IPS DF 6.9 (cell line): ENCODE measurements around the gene NBPF19.
"Not testable (repeated sequence)": the region's sequence is repeated elsewhere in the genome, so short reads cannot be mapped to it uniquely, and the experiment has no call there.

Experiments
- DNase-seq: peaks from one replicate; pipeline ENCODE4 v3.0.0-alpha.2; 2013; ENCODE audit warnings: low read depth, low spot score
- H3K27ac ChIP-seq: one replicate; pipeline ENCODE4 v1.5.1; 2013; ENCODE audit warnings: low read length, control low read depth
- H3K27me3 ChIP-seq: 2 replicates; pipeline ENCODE4 v1.6.1; 2013; ENCODE audit warnings: mild to moderate bottlenecking, low read length; ENCODE audit not compliant: control insufficient read depth, insufficient read depth
- H3K36me3 ChIP-seq: 2 replicates; pipeline ENCODE4 v1.6.1; 2013; ENCODE audit warnings: low read length; ENCODE audit not compliant: control insufficient read depth, insufficient read depth
- H3K4me1 ChIP-seq: 2 replicates; pipeline ENCODE4 v1.6.1; 2013; ENCODE audit warnings: low read length; ENCODE audit not compliant: control insufficient read depth, insufficient read depth
- H3K4me3 ChIP-seq: 2 replicates; pipeline ENCODE4 v1.5.1; 2013; ENCODE audit warnings: mild to moderate bottlenecking, low read length
- H3K9me3 ChIP-seq: 2 replicates; pipeline ENCODE4 v1.6.1; 2013; ENCODE audit warnings: low read length, inconsistent platforms; ENCODE audit not compliant: control insufficient read depth, insufficient read depth
- WGBS: extraction: QIAGEN DNeasy Blood & Tissue Kit; methylation state at CpG from one replicate; pipeline ENCODE4 v1.1.7; 2013; ENCODE audit warnings: mixed read lengths, missing lambda C conversion rate; ENCODE audit not compliant: insufficient read length, insufficient coverage; 5-methylcytosine and 5-hydroxymethylcytosine counted together

The NBPF19 gene

DNA sequence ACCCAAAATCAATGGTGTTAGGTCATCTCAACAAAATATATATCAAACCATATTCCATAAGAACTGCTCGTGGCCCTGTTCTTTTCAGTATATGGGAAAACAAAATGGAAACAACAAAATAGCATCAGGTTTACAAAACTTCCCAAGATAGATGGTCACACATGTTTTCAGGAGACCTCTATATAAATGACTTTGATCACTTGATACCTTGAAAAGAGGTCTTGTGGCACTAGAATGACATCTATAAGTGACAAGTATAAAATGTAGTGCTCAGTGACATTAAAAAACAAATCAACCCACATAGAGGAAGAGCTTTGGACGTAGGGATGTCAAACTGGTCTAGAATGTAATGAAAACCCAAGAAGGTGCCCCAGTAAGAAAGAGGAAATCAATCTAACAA lies at the start of gene NBPF19:
Gene NBPF19, plus strand, starts transcription at position 301 of the 400 bp plus-strand sequence. CDS start 888 bp downstream, outside the sequence.
- H3K27me3 ChIP-seq = not testable (repeated sequence)
- WGBS = no CpG with 5 or more reads among the region's 2 CpGs

DNA sequence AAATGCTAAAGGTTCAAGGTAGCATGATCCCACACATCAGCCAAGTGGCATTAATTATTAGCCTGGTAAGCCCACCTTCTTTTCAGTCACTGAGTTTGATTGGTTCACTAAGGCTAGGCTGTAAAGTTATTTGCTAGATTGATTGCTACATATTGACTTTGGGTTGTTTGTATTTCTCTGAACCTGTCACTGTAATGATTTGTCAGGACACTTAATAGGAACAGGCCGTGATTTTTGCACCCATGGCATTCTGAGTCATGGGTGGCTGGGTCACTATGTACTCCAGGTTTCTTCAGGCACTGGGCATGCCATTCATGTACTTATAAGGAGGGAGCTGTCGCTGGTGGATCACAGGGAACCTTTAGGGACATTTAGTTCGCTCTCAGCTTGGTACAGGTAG lies 46.5 kb upstream of the NBPF19 start:
- not testable (repeated sequence) for H3K27ac ChIP-seq, H3K36me3 ChIP-seq, DNase-seq, H3K4me3 ChIP-seq, H3K9me3 ChIP-seq, H3K27me3 ChIP-seq, H3K4me1 ChIP-seq
- WGBS = no CpG with 5 or more reads among the region's 3 CpGs

More for the DNA sequence above, at the start of gene NBPF19:
- not testable (repeated sequence) for H3K9me3 ChIP-seq, H3K4me1 ChIP-seq, H3K4me3 ChIP-seq, DNase-seq, H3K27ac ChIP-seq, H3K36me3 ChIP-seq

DNA sequence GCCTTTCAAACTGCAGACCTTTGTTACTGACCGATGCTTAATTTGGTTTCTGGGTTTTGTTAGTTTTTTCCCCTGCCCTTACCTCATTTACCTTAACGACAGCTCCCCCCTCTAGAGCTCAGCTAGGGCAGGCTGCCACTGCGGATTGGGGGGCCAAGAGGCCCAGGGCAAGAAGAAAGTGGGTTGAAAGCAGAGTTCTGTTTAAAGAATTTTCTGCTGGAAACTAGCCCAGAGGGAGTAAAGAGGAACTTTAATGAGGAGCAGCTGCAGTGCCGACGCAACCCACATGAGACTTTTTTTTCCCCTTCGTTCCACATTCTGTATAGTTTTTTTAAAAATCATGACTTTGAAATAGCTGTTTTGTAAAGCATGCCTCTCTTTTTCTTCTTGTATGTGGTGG lies 29.4 kb upstream of the NBPF19 start:
- not testable (repeated sequence) for H3K27ac ChIP-seq, H3K4me3 ChIP-seq, H3K9me3 ChIP-seq, H3K27me3 ChIP-seq, DNase-seq, H3K4me1 ChIP-seq, H3K36me3 ChIP-seq
- no CpG with 5 or more reads among the region's 6 CpGs for WGBS

GRCh38 chr1:149452196-149452595 lies 22.6 kb upstream of the NBPF19 start:
- not testable (repeated sequence) for H3K27me3 ChIP-seq, H3K36me3 ChIP-seq, H3K4me1 ChIP-seq, DNase-seq, H3K9me3 ChIP-seq, H3K27ac ChIP-seq, H3K4me3 ChIP-seq
- WGBS = no CpG with 5 or more reads among the region's 2 CpGs

DNA sequence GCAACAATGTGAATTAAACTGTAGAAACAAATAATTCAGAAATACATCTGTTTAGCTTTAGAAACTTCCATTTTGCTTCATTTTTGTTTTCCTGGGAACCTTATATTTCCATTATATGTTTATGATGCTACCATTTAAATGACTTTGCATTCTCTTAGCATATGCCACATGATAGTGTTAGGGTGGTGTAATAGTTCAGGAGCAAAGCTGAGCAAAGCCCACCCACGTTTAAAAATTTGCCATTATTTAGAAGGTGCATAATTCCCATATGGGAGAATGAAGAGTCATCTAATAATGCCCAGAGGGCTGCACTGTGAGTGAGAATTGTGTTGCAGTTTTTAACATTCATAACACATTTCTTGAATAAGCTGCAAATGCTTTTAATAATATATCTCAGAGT lies 22.2 kb upstream of the NBPF19 start:
- WGBS = no CpG with 5 or more reads among the region's 1 CpG
- not testable (repeated sequence) for H3K4me1 ChIP-seq, DNase-seq, H3K36me3 ChIP-seq, H3K27me3 ChIP-seq, H3K9me3 ChIP-seq, H3K4me3 ChIP-seq, H3K27ac ChIP-seq

GRCh38 chr1:149558350-149558825 lies 83.5 kb downstream of the NBPF19 start:
- H3K36me3 ChIP-seq, DNase-seq, H3K4me1 ChIP-seq, H3K27ac ChIP-seq, H3K27me3 ChIP-seq, H3K4me3 ChIP-seq, H3K9me3 ChIP-seq: not testable (repeated sequence)
- WGBS = no CpG with 5 or more reads among the region's 36 CpGs

GRCh38 chr1:149561806-149562205 lies 87.0 kb downstream of the NBPF19 start:
- not testable (repeated sequence) for H3K27me3 ChIP-seq, DNase-seq, H3K4me3 ChIP-seq, H3K9me3 ChIP-seq, H3K36me3 ChIP-seq, H3K4me1 ChIP-seq, H3K27ac ChIP-seq
- WGBS = no CpG with 5 or more reads among the region's 23 CpGs

DNA sequence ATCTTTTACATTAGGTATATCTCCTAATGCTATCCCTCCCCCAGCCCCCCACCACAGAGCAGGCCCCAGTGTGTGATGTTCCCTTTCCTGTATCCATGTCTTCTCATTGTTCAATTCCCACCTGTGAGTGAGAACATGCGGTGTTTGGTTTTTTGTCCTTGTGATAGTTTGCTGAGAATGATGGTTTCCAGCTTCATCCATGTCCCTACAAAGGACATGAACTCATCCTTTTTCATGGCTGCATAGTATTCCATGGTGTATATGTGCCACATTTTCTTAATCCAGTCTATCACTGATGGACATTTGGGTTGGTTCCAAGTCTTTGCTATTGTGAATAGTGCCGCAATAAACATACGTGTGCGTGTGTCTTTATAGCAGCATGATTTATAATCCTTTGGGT lies 90.6 kb downstream of the NBPF19 start:
- not testable (repeated sequence) for H3K9me3 ChIP-seq, H3K4me3 ChIP-seq, DNase-seq, H3K36me3 ChIP-seq, H3K27me3 ChIP-seq, H3K27ac ChIP-seq, H3K4me1 ChIP-seq
- WGBS = no CpG with 5 or more reads among the region's 4 CpGs

DNA sequence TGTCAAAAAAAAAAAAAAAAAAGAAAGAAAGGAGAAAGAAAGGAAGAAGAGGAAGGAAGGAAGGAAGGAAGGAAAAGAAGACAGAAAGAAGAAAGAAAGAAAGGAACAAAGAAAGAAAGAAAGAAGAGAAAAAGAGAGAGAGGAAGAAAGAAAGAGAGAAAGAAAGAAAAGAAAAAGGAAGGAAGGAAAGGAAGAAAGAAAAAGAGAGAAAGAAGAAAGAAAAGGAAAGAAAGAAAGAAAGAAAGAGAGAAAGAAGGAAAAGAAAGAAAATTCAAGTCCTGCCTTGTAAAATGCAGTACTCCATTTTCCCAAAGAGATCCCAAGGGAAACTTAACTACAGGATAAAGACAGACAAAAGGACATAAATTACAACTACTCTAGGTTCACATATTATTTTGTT lies 97.9 kb downstream of the NBPF19 start:
- H3K36me3 ChIP-seq, H3K27me3 ChIP-seq, DNase-seq, H3K4me3 ChIP-seq, H3K27ac ChIP-seq, H3K9me3 ChIP-seq, H3K4me1 ChIP-seq: not testable (repeated sequence)

DNA sequence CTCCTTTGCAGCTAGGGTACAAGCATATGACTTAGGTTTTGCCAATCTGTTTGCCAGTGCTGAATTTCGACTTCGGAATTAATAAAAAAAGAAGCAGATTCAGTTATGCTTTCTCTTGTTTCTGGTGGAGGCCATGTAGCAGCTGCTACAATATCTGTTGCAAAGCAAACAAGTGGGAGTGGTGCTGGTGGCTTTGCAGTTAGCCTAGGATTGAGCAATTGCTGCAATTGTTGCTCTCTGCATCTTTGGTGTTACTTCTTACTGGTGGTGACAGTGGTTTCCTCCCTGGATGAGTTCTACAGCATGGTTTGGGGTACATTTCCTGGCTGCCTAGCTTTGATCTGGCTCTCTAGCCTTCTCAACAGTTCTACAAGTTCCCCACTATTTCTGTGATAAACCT lies 110.7 kb downstream of the NBPF19 start:
- not testable (repeated sequence) for H3K27ac ChIP-seq, DNase-seq, H3K9me3 ChIP-seq, H3K27me3 ChIP-seq, H3K4me3 ChIP-seq, H3K4me1 ChIP-seq, H3K36me3 ChIP-seq
- no CpG with 5 or more reads among the region's 2 CpGs for WGBS
